IMR-90 (cell line): ENCODE results near the gene IRF2. TPM values are rescaled to one million over a fixed set of nuclear protein-coding genes. Genes with fewer than 3 reads are reported as not detected.

ENCODE experiments used
- ATAC-seq: fragments of 200-7000 bp; cut with Tn5 transposase; 2 replicates; pipeline ENCODE4 v1.9.1; 2020; ENCODE audit warnings: low read depth, mild to moderate bottlenecking, moderate library complexity
- BruUV-seq: library from RNA; stranded (reverse); fragments of 400-500 nt; replicated peaks from 2 replicates; lab custom pipeline; 2021; lab: Mats Ljungman, UMichigan
- CTCF ChIA-PET: fragments of 300-600 bp; formaldehyde crosslinking; extraction: SDS; loops from one replicate; lab custom pipeline; 2021; ENCODE audit warnings: antibody characterized with exemption; lab: Yijun Ruan, JAX
- POLR2A ChIA-PET: fragments of 300-600 bp; sonication (Branson Sonifier 250); formaldehyde crosslinking; loops from one replicate; lab custom pipeline; 2022; ENCODE audit warnings: antibody characterized with exemption; ENCODE audit not compliant: unreplicated experiment; lab: Charles Lee
- DNase-seq: peaks from one replicate; pipeline ENCODE4 v3.0.0; 2013
- H2AFZ ChIP-seq: replicated peaks from 2 replicates; pipeline ENCODE3; 2013; ENCODE audit warnings: low read length, mild to moderate bottlenecking; ENCODE audit not compliant: poor library complexity
- H2AK5ac ChIP-seq: 2 replicates; pipeline ENCODE4 v1.6.1; 2013; ENCODE audit warnings: low read depth, low read length, inconsistent platforms
- H2AK9ac ChIP-seq: replicated peaks from 2 replicates; pipeline ENCODE3; 2013; ENCODE audit warnings: mild to moderate bottlenecking, low read depth, low read length, moderate library complexity; ENCODE audit not compliant: poor library complexity
- H2BK120ac ChIP-seq: 2 replicates; pipeline ENCODE4 v1.6.1; 2013; ENCODE audit warnings: low read depth, low read length, inconsistent platforms
- H2BK15ac ChIP-seq: 3 replicates; pipeline ENCODE4 v1.6.1; 2013; ENCODE audit warnings: low read depth, low read length, inconsistent platforms
- H2BK20ac ChIP-seq: 2 replicates; pipeline ENCODE4 v1.6.1; 2013; ENCODE audit warnings: low read depth, mild to moderate bottlenecking, inconsistent platforms, low read length, moderate library complexity
- H2BK5ac ChIP-seq: 2 replicates; pipeline ENCODE4 v1.6.1; 2013; ENCODE audit warnings: mild to moderate bottlenecking, low read depth, low read length, inconsistent platforms; ENCODE audit not compliant: poor library complexity, severe bottlenecking
- H3K14ac ChIP-seq: replicated peaks from 2 replicates; pipeline ENCODE4 v1.6.1; 2013; ENCODE audit warnings: low read depth, low read length, inconsistent platforms
- H3K18ac ChIP-seq: 2 replicates; pipeline ENCODE4 v1.6.1; 2013; ENCODE audit warnings: low read depth, low read length, control low read depth
- H3K23ac ChIP-seq: 2 replicates; pipeline ENCODE4 v1.6.1; 2013; ENCODE audit warnings: low read depth, low read length, inconsistent platforms
- H3K27ac ChIP-seq: 2 replicates; pipeline ENCODE4 v1.5.1; 2013; ENCODE audit warnings: mild to moderate bottlenecking, control low read depth, low read length; ENCODE audit not compliant: insufficient read depth
- H3K27me3 ChIP-seq: 2 replicates; pipeline ENCODE4 v1.6.1; 2013; ENCODE audit warnings: low read length; ENCODE audit not compliant: control insufficient read depth, insufficient read depth
- H3K36me3 ChIP-seq: 2 replicates; pipeline ENCODE4 v1.6.1; 2013; ENCODE audit warnings: low read length, mixed read lengths; ENCODE audit not compliant: control insufficient read depth, insufficient read depth
- H3K4ac ChIP-seq: 2 replicates; pipeline ENCODE4 v1.6.1; 2013; ENCODE audit warnings: low read depth, low read length, inconsistent platforms
- H3K4me1 ChIP-seq: 2 replicates; pipeline ENCODE4 v1.6.1; 2013; ENCODE audit warnings: low read length, mixed read lengths; ENCODE audit not compliant: control insufficient read depth, insufficient read depth
- H3K4me2 ChIP-seq: 2 replicates; pipeline ENCODE4 v1.6.1; 2013; ENCODE audit warnings: low read depth, mild to moderate bottlenecking, control low read depth, low read length, moderate library complexity
- H3K4me3 ChIP-seq: 2 replicates; pipeline ENCODE4 v1.5.1; 2013; ENCODE audit warnings: low read depth, mild to moderate bottlenecking, control low read depth, low read length, moderate library complexity; ENCODE audit not compliant: insufficient read depth
- H3K56ac ChIP-seq: 2 replicates; pipeline ENCODE4 v1.6.1; 2013; ENCODE audit warnings: low read length, inconsistent platforms; ENCODE audit not compliant: insufficient read depth; ENCODE audit errors: extremely low read depth
- H3K79me1 ChIP-seq, 2 experiments: 2 replicates each; pipeline ENCODE4 v1.6.1; 2013; ENCODE audit warnings: low read length in 2 of 2, inconsistent platforms in 1 of 2, low read depth in 1 of 2
- H3K9ac ChIP-seq: 2 replicates; pipeline ENCODE4 v1.6.1; 2013; ENCODE audit warnings: low read depth, low read length, control low read depth
- H3K9me1 ChIP-seq: 2 replicates; pipeline ENCODE4 v1.6.1; 2013; ENCODE audit warnings: low read length, inconsistent platforms; ENCODE audit not compliant: insufficient read depth
- H3K9me3 ChIP-seq: 2 replicates; pipeline ENCODE4 v1.6.1; 2013; ENCODE audit warnings: low read length; ENCODE audit not compliant: control insufficient read depth, insufficient read depth
- H4K20me1 ChIP-seq: 2 replicates; pipeline ENCODE4 v1.6.1; 2013; ENCODE audit warnings: low read length, inconsistent platforms; ENCODE audit not compliant: insufficient read depth
- H4K5ac ChIP-seq: 2 replicates; pipeline ENCODE4 v1.6.1; 2013; ENCODE audit warnings: mild to moderate bottlenecking, low read depth, low read length, control low read depth
- H4K8ac ChIP-seq, 2 experiments: 2 replicates each; pipeline ENCODE4 v1.6.1; 2013; ENCODE audit warnings: low read depth in 2 of 2, low read length in 2 of 2, control low read depth in 1 of 2, inconsistent platforms in 1 of 2
- H4K91ac ChIP-seq: 2 replicates; pipeline ENCODE4 v1.6.1; 2013; ENCODE audit warnings: low read depth, low read length, inconsistent platforms; ENCODE audit not compliant: insufficient read depth
- MXI1 ChIP-seq: IDR thresholded peaks from 2 replicates; pipeline ENCODE4 v1.6.1; 2012; ENCODE audit warnings: low read depth, mild to moderate bottlenecking, low read length, moderate library complexity, borderline replicate concordance
- POLR2A ChIP-seq: IDR thresholded peaks from 2 replicates; pipeline ENCODE4 v1.6.1; 2012; ENCODE audit warnings: mild to moderate bottlenecking, low read depth, low read length
- RAD21 ChIP-seq: IDR thresholded peaks from 2 replicates; pipeline ENCODE4 v1.6.1; 2012; ENCODE audit warnings: low read length, improper control_type of control experiment
- RCOR1 ChIP-seq: IDR thresholded peaks from 2 replicates; pipeline ENCODE4 v1.6.1; 2012; ENCODE audit warnings: mild to moderate bottlenecking, low read length, improper control_type of control experiment; ENCODE audit not compliant: insufficient replicate concordance
- SMC3 ChIP-seq: fragments of 150-350 bp; IDR thresholded peaks from 2 replicates; pipeline ENCODE4 v1.6.1; 2016; ENCODE audit warnings: low read depth, mild to moderate bottlenecking, antibody characterized with exemption, low read length, moderate library complexity
- WGBS, 2 experiments: methylation state at CpG; one replicate each; pipeline versions ENCODE4 v1.1.5 to v1.1.7; 2013; ENCODE audit warnings: missing lambda C conversion rate in 2 of 2; ENCODE audit not compliant: insufficient read length in 1 of 2; ENCODE audit errors: extremely low coverage in 2 of 2; 5-methylcytosine and 5-hydroxymethylcytosine counted together
- dilution Hi-C: fragments of 300-500 bp; cut with HindIII; formaldehyde crosslinking; loops from one replicate; pipeline ENCODE4 v1.14.3; 2018; ENCODE audit warnings: low sequenced_read_pairs; ENCODE audit not compliant: unreplicated experiment
- in situ Hi-C: fragments of 300-500 bp; cut with MboI; formaldehyde crosslinking; loops from 3 replicates; pipeline ENCODE4 v1.14.3; 2019; ENCODE audit warnings: low sequenced_read_pairs, inconsistent platforms, mixed read lengths
- intact Hi-C: fragments of 100-400 bp; cut with micrococcal nuclease; formaldehyde crosslinking; loops from 2 replicates; pipeline ENCODE4 v1.10.0; 2022
- polyA plus RNA-seq, 3 experiments: library from polyadenylated mRNA; depleted of rRNA; stranded (reverse); fragments of >200 nt; gene quantifications; 2 replicates each; pipeline ENCODE4 v1.2.3, GENCODE V29; 2012; ENCODE audit warnings: low replicate concordance in 1 of 3
- total RNA-seq: library from RNA; depleted of rRNA; stranded (reverse); fragments of >200 nt; gene quantifications from 2 replicates; pipeline ENCODE4 v1.2.3, GENCODE V29; 2012
- TF ChIP-seq, protein P1 (sequence below): fragments of 150-350 bp; IDR thresholded peaks from 2 replicates; pipeline ENCODE4 v1.6.1; 2017; ENCODE audit warnings: mild to moderate bottlenecking, antibody characterized with exemption, low read length, low read depth
- TF ChIP-seq, protein P2 (sequence below): conservative IDR thresholded peaks from 2 replicates; pipeline ENCODE4 v1.5.1; 2012; ENCODE audit warnings: mild to moderate bottlenecking, low read depth, low read length, improper control_type of control experiment

IRF2 gene
- total and polyA plus RNA-seq, 2 of the 4 experiments (the other 2 are of a cell fraction) = 16.5 to 21.9 TPM

DNA sequence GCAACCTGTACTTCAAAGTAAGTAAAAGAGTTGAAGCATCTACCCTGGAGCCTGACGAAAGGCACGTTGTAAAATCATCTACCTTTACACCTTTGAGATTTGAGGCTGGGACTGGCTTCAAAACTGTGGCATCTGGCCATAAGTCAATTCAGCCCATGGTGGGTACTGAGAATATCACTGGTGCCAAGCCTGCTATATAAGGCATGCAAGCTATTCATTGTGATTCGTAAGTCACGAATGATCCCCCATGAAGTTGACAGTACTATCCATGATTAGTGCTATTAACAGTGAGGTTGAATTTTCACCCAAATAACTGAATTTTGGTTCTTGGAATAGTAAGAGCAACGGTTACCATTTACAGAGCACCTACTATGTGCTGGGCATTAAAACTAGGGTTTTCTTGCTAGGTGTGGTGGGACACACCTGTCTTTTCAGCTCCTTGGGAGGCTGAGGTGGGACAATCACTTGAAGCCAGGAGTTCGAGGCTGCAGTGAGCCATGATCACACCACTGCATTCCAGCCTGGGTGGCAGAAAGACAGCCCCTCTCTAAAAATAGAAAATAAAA is 39.8 kb downstream of the IRF2 start:
- Histone ChIP-seq H3K4me1 (peaks cover 2% of the 10 kb centered on the region; the same call in 1 of the 2 replicates), H3K4ac (no peak overlapping the region), H2BK20ac (no peak overlapping the region), H3K4me2 (no peak overlapping the region), H3K14ac (no peak overlapping the region), H3K56ac (no peak overlapping the region), H4K20me1 (peaks cover 23% of the 10 kb centered on the region), H4K5ac (no peak overlapping the region), H4K91ac (no peak overlapping the region), H3K9me3 (no peaks in the 10 kb centered on the region), H2AK9ac (no peak overlapping the region), H4K8ac (no peak overlapping the region), H3K9ac (no peak overlapping the region), H3K18ac (no peak overlapping the region), H3K36me3 (peaks cover 8% of the 10 kb centered on the region; the same call in 1 of the 2 replicates), H2AFZ (no peak overlapping the region), H3K79me1 (peaks cover 54 to 83% of the 10 kb centered on the region in 2 experiments), H3K9me1 (peaks cover 16% of the 10 kb centered on the region; the same call in 1 of the 2 replicates), H2BK120ac (no peak overlapping the region), H2BK5ac (no peak overlapping the region), H2BK15ac (no peak overlapping the region), H3K4me3 (no peak overlapping the region), H3K27me3 (no peaks in the 10 kb centered on the region), H2AK5ac (no peak overlapping the region), H3K27ac (no peak overlapping the region), H3K23ac (no peak overlapping the region)
- WGBS, 2 experiments = no CpG with 5 or more reads among the region's 6 CpGs
- ATAC-seq (no peak), DNase-seq (no peak)
- no peak for TF ChIP-seq SMC3
- TF ChIP-seq, protein P1, sequence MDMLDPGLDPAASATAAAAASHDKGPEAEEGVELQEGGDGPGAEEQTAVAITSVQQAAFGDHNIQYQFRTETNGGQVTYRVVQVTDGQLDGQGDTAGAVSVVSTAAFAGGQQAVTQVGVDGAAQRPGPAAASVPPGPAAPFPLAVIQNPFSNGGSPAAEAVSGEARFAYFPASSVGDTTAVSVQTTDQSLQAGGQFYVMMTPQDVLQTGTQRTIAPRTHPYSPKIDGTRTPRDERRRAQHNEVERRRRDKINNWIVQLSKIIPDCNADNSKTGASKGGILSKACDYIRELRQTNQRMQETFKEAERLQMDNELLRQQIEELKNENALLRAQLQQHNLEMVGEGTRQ = no peak
- no peak for TF ChIP-seq POLR2A
- TF ChIP-seq RCOR1 = no peak
- TF ChIP-seq, protein P2, sequence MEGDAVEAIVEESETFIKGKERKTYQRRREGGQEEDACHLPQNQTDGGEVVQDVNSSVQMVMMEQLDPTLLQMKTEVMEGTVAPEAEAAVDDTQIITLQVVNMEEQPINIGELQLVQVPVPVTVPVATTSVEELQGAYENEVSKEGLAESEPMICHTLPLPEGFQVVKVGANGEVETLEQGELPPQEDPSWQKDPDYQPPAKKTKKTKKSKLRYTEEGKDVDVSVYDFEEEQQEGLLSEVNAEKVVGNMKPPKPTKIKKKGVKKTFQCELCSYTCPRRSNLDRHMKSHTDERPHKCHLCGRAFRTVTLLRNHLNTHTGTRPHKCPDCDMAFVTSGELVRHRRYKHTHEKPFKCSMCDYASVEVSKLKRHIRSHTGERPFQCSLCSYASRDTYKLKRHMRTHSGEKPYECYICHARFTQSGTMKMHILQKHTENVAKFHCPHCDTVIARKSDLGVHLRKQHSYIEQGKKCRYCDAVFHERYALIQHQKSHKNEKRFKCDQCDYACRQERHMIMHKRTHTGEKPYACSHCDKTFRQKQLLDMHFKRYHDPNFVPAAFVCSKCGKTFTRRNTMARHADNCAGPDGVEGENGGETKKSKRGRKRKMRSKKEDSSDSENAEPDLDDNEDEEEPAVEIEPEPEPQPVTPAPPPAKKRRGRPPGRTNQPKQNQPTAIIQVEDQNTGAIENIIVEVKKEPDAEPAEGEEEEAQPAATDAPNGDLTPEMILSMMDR = no peak
- TF ChIP-seq RAD21 = no peak
- TF ChIP-seq MXI1 = no peak
- no TSS peak for BruUV-seq
- ChIA-PET POLR2A (no interaction called here), CTCF (no interaction called here)
- dilution Hi-C loops = no loop called here
- intact Hi-C loops = no loop called here
- in situ Hi-C loops = no loop called here
